GM20431 (cell line): Measurements from ENCODE around the gene USP32.
"Not testable (repeated sequence)": the region's sequence is repeated elsewhere in the genome, so short reads cannot be mapped to it uniquely, and the experiment has no call there.

Experiments used
- in situ Hi-C: fragments of 300-500 bp; cut with MseI, MboI; formaldehyde crosslinking; loops from one replicate; pipeline ENCODE4 v1.15.0; 2020; ENCODE audit warnings: low sequenced_read_pairs; ENCODE audit not compliant: unreplicated experiment

Gene USP32

GRCh38 chr17:60392042-60392844 is at the start of gene USP32:
Gene USP32 (minus strand): TSS chr17:60392133. CDS start chr17:60391939, 194 bp downstream.
- in situ Hi-C loops, result no loop called here

GRCh38 chr17:60439501-60439900 is 47.6 kb upstream of the USP32 start:
- in situ Hi-C loops, result loop anchor here (10.0 kb wide), 1 partner anchor 305 kb away; no protein-coding TSS in a partner anchor

GRCh38 chr17:60436676-60437075 is 44.7 kb upstream of the USP32 start:
- in situ Hi-C loops, result loop anchor here (10.0 kb wide), 1 partner anchor 302 kb away; no protein-coding TSS in a partner anchor

GRCh38 chr17:60435244-60436167 is 43.6 kb upstream of the USP32 start:
- in situ Hi-C loops, result loop anchor here (10.0 kb wide), 1 partner anchor 301 kb away; no protein-coding TSS in a partner anchor

- in situ Hi-C loops, result loop anchor here (10.0 kb wide), 1 partner anchor 299 kb away; no protein-coding TSS in a partner anchor
These were observed 41.4 kb upstream of the USP32 start for GRCh38 chr17:60433021-60433997.

- in situ Hi-C loops, result loop anchor here (10.0 kb wide), 1 partner anchor 296 kb away; no protein-coding TSS in a partner anchor
These were observed 38.6 kb upstream of the USP32 start for GRCh38 chr17:60430561-60430960.

GRCh38 chr17:60428491-60428890 is 36.6 kb upstream of the USP32 start:
- in situ Hi-C loops, result not testable (repeated sequence)

GRCh38 chr17:60426596-60426995 is 34.7 kb upstream of the USP32 start:
- in situ Hi-C loops, result no loop called here

- in situ Hi-C loops, result no loop called here
These were observed 33.7 kb upstream of the USP32 start for GRCh38 chr17:60425626-60426025.

GRCh38 chr17:60423865-60424264 is 31.9 kb upstream of the USP32 start:
- in situ Hi-C loops, result loop anchor here (25.0 kb wide), 1 partner anchor 213 kb away; no protein-coding TSS in a partner anchor

- in situ Hi-C loops, result loop anchor here (25.0 kb wide), 1 partner anchor 215 kb away; no protein-coding TSS in a partner anchor
These were observed 30.3 kb upstream of the USP32 start, which contains the start of gene CHCT1 for GRCh38 chr17:60422162-60422665. Gene CHCT1 (plus strand): TSS chr17:60422489. CDS start chr17:60422593, 104 bp downstream.

- in situ Hi-C loops, result loop anchor here (25.0 kb wide), 1 partner anchor 216 kb away; no protein-coding TSS in a partner anchor
These were observed 29.6 kb upstream of the USP32 start for GRCh38 chr17:60421273-60422161.

GRCh38 chr17:60419875-60420274 is 27.9 kb upstream of the USP32 start:
- in situ Hi-C loops, result loop anchor here (25.0 kb wide), 1 partner anchor 217 kb away; no protein-coding TSS in a partner anchor

- in situ Hi-C loops, result loop anchor here (25.0 kb wide), 1 partner anchor 218 kb away; no protein-coding TSS in a partner anchor
These were observed 27.1 kb upstream of the USP32 start for GRCh38 chr17:60419003-60419402.

- in situ Hi-C loops, result loop anchor here (25.0 kb wide), 1 partner anchor 221 kb away; no protein-coding TSS in a partner anchor
These were observed 24.5 kb upstream of the USP32 start for GRCh38 chr17:60416368-60416925.

- in situ Hi-C loops, result loop anchor here (25.0 kb wide), 1 partner anchor 222 kb away; no protein-coding TSS in a partner anchor
These were observed 23.2 kb upstream of the USP32 start for GRCh38 chr17:60415146-60415545.

- in situ Hi-C loops, result loop anchor here (25.0 kb wide), 1 partner anchor 225 kb away; no protein-coding TSS in a partner anchor
These were observed 20.8 kb upstream of the USP32 start for GRCh38 chr17:60412701-60413100.
